DND-41 (cell line): ENCODE measurements around the gene SLC25A10.

ENCODE experiments used
- ATAC-seq: fragments of 200-7000 bp; cut with Tn5 transposase; 3 replicates; pipeline ENCODE4 v1.9.1; 2021; ENCODE audit warnings: low read depth; ENCODE audit not compliant: insufficient read depth
- DNase-seq: peaks from one replicate; pipeline ENCODE4 v3.0.0-alpha.2; 2020
- H2AFZ ChIP-seq: 2 replicates; pipeline ENCODE4 v1.6.0; 2012; ENCODE audit warnings: low read depth, low read length
- H3K27ac ChIP-seq: 2 replicates; pipeline ENCODE4 v1.5.1; 2012; ENCODE audit warnings: low read length, inconsistent platforms
- H3K27me3 ChIP-seq: fragments of 200-600 bp; sonication (generic); 2 replicates; pipeline ENCODE4 v1.6.0; 2012; ENCODE audit warnings: low read length, mild to moderate bottlenecking, inconsistent platforms; ENCODE audit not compliant: insufficient read depth, poor library complexity
- H3K36me3 ChIP-seq: 2 replicates; pipeline ENCODE4 v1.5.1; 2012; ENCODE audit warnings: low read length, inconsistent platforms; ENCODE audit not compliant: insufficient read depth
- H3K4me1 ChIP-seq: 2 replicates; pipeline ENCODE4 v1.5.1; 2012; ENCODE audit warnings: mild to moderate bottlenecking, low read length; ENCODE audit not compliant: insufficient read depth
- H3K4me2 ChIP-seq: 2 replicates; pipeline ENCODE4 v1.6.0; 2012; ENCODE audit warnings: mild to moderate bottlenecking, moderate library complexity, low read length, inconsistent platforms; ENCODE audit not compliant: insufficient read depth
- H3K4me3 ChIP-seq, 2 experiments: fragments of 200-600 bp in 1 of 2; shearing (Covaris generic) in 1 of 2; 2 replicates each; pipeline ENCODE4 v1.5.1; 2012 to 2016; ENCODE audit warnings: inconsistent platforms in 2 of 2, low read length in 2 of 2, mild to moderate bottlenecking in 2 of 2, low read depth in 1 of 2, moderate library complexity in 1 of 2
- H3K79me2 ChIP-seq: 2 replicates; pipeline ENCODE4 v1.6.0; 2012; ENCODE audit warnings: low read length, inconsistent platforms; ENCODE audit not compliant: insufficient read depth
- H3K9ac ChIP-seq: 2 replicates; pipeline ENCODE4 v1.6.0; 2012; ENCODE audit warnings: low read depth, mild to moderate bottlenecking, inconsistent platforms, low read length, moderate library complexity
- H3K9me3 ChIP-seq: 2 replicates; pipeline ENCODE4 v1.5.1; 2012; ENCODE audit warnings: low read length, moderate library complexity, mild to moderate bottlenecking, inconsistent platforms; ENCODE audit not compliant: insufficient read depth, severe bottlenecking
- H4K20me1 ChIP-seq: 2 replicates; pipeline ENCODE4 v1.6.0; 2012; ENCODE audit warnings: low read length; ENCODE audit not compliant: insufficient read depth
- CTCF ChIP-seq: IDR thresholded peaks from 2 replicates; pipeline ENCODE4 v1.5.1; 2012; ENCODE audit warnings: borderline replicate concordance, low read length, moderate library complexity, mild to moderate bottlenecking; ENCODE audit not compliant: poor library complexity, severe bottlenecking; ENCODE audit errors: extremely low read depth
- EZH2 ChIP-seq: IDR thresholded peaks from 3 replicates; pipeline ENCODE4 v1.6.1; 2012; ENCODE audit warnings: borderline replicate concordance, low read depth, mild to moderate bottlenecking, moderate library complexity, low read length, inconsistent platforms; ENCODE audit not compliant: severe bottlenecking

SLC25A10 gene

GRCh38 chr17:81690549-81690948 lies 21.5 kb upstream of the SLC25A10 start:
- Histone ChIP-seq H3K79me2 (peaks cover 46% of the 10 kb centered on the region), H3K4me1 (peaks cover 15% of the 10 kb centered on the region), H3K9me3 (no peaks in the 10 kb centered on the region), H2AFZ (no peak overlapping the region), H4K20me1 (peaks cover 82% of the 10 kb centered on the region), H3K4me2 (no peak overlapping the region), H3K27ac (no peak overlapping the region), H3K36me3 (peaks cover 98% of the 10 kb centered on the region), H3K9ac (no peak overlapping the region), H3K27me3 (no peaks in the 10 kb centered on the region), H3K4me3 (no peak overlapping the region)
- ATAC-seq (no peak), DNase-seq (no peak)
- no peak for TF ChIP-seq CTCF
- TF ChIP-seq EZH2, result no peak

GRCh38 chr17:81691196-81691595 lies 20.9 kb upstream of the SLC25A10 start:
- peaks cover 77% of the 10 kb centered on the region for H4K20me1 ChIP-seq
- DNase-seq, result no peak
- peaks cover 98% of the 10 kb centered on the region for H3K36me3 ChIP-seq
- H3K4me2 ChIP-seq, result no peak overlapping the region
- H3K4me3 ChIP-seq, result no peak overlapping the region
- no peak for ATAC-seq
- H3K9ac ChIP-seq, result no peak overlapping the region
- peaks cover 40% of the 10 kb centered on the region for H3K79me2 ChIP-seq
- H3K27ac ChIP-seq, result no peak overlapping the region
- no peaks in the 10 kb centered on the region for H3K27me3 ChIP-seq
- H2AFZ ChIP-seq, result no peak overlapping the region
- H3K4me1 ChIP-seq, result peaks cover 9% of the 10 kb centered on the region; the same call in 1 of the 2 replicates
- TF ChIP-seq CTCF, result no peak
- no peak for TF ChIP-seq EZH2
- no peaks in the 10 kb centered on the region for H3K9me3 ChIP-seq

GRCh38 chr17:81691608-81692007 lies 20.5 kb upstream of the SLC25A10 start:
- no peak overlapping the region for H3K27ac ChIP-seq
- no peak overlapping the region for H3K9ac ChIP-seq
- peaks cover 36% of the 10 kb centered on the region for H3K79me2 ChIP-seq
- TF ChIP-seq CTCF, result no peak
- TF ChIP-seq EZH2, result no peak
- H3K4me1 ChIP-seq, result peaks cover 6% of the 10 kb centered on the region; the same call in 1 of the 2 replicates
- H2AFZ ChIP-seq, result no peak overlapping the region
- H3K9me3 ChIP-seq, result no peaks in the 10 kb centered on the region
- H3K4me2 ChIP-seq, result no peak overlapping the region
- ATAC-seq (no peak), DNase-seq (no peak)
- no peak overlapping the region for H3K4me3 ChIP-seq
- H3K27me3 ChIP-seq, result no peaks in the 10 kb centered on the region
- peaks cover 98% of the 10 kb centered on the region for H3K36me3 ChIP-seq
- peaks cover 73% of the 10 kb centered on the region for H4K20me1 ChIP-seq

GRCh38 chr17:81693509-81694210 lies 18.4 kb upstream of the SLC25A10 start:
- ATAC-seq (peak; percentile 27; the same call in 1 of the 3 replicates), DNase-seq (no peak)
- H3K9me3 ChIP-seq, result no peaks in the 10 kb centered on the region
- no peaks in the 10 kb centered on the region for H3K4me1 ChIP-seq
- H2AFZ ChIP-seq, result no peak overlapping the region
- H3K79me2 ChIP-seq, result peaks cover 24% of the 10 kb centered on the region
- H3K27me3 ChIP-seq, result no peaks in the 10 kb centered on the region
- H4K20me1 ChIP-seq, result peaks cover 65% of the 10 kb centered on the region; the same call in 1 of the 2 replicates
- no peak for TF ChIP-seq EZH2
- peak; percentile 33 for TF ChIP-seq CTCF
- no peak overlapping the region for H3K9ac ChIP-seq
- H3K4me2 ChIP-seq, result no peak overlapping the region
- peaks cover 98% of the 10 kb centered on the region for H3K36me3 ChIP-seq
- H3K4me3 ChIP-seq, result no peak overlapping the region
- no peak overlapping the region for H3K27ac ChIP-seq
